HUES64 (cell line): ENCODE measurements around the gene SETD1A.

Experiments used
- H3K27ac ChIP-seq: 2 replicates; pipeline ENCODE4 v1.7.0; 2013; ENCODE audit warnings: low read depth, low read length, inconsistent platforms
- H3K27me3 ChIP-seq: 2 replicates; pipeline ENCODE4 v1.6.1; 2013; ENCODE audit warnings: mild to moderate bottlenecking, low read length; ENCODE audit not compliant: insufficient read depth
- H3K36me3 ChIP-seq: 2 replicates; pipeline ENCODE4 v1.6.1; 2013; ENCODE audit warnings: mild to moderate bottlenecking, low read length; ENCODE audit not compliant: insufficient read depth
- H3K4me1 ChIP-seq: 2 replicates; pipeline ENCODE4 v1.6.1; 2013; ENCODE audit warnings: mild to moderate bottlenecking, low read length, moderate library complexity; ENCODE audit not compliant: insufficient read depth
- H3K4me3 ChIP-seq: 2 replicates; pipeline ENCODE4 v1.5.1; 2013; ENCODE audit warnings: mild to moderate bottlenecking, low read length, moderate library complexity
- H3K9ac ChIP-seq: 2 replicates; pipeline ENCODE4 v1.6.1; 2013; ENCODE audit warnings: mild to moderate bottlenecking, low read depth, low read length
- H3K9me3 ChIP-seq: 2 replicates; pipeline ENCODE4 v1.6.1; 2013; ENCODE audit warnings: low read depth, low read length; ENCODE audit not compliant: insufficient read depth
- WGBS: fragments of 150-250, 120-280 bp; methylation state at CpG from one replicate; pipeline ENCODE4 v1.1.7; 2013; ENCODE audit warnings: missing lambda C conversion rate; 5-methylcytosine and 5-hydroxymethylcytosine counted together

SETD1A gene

DNA sequence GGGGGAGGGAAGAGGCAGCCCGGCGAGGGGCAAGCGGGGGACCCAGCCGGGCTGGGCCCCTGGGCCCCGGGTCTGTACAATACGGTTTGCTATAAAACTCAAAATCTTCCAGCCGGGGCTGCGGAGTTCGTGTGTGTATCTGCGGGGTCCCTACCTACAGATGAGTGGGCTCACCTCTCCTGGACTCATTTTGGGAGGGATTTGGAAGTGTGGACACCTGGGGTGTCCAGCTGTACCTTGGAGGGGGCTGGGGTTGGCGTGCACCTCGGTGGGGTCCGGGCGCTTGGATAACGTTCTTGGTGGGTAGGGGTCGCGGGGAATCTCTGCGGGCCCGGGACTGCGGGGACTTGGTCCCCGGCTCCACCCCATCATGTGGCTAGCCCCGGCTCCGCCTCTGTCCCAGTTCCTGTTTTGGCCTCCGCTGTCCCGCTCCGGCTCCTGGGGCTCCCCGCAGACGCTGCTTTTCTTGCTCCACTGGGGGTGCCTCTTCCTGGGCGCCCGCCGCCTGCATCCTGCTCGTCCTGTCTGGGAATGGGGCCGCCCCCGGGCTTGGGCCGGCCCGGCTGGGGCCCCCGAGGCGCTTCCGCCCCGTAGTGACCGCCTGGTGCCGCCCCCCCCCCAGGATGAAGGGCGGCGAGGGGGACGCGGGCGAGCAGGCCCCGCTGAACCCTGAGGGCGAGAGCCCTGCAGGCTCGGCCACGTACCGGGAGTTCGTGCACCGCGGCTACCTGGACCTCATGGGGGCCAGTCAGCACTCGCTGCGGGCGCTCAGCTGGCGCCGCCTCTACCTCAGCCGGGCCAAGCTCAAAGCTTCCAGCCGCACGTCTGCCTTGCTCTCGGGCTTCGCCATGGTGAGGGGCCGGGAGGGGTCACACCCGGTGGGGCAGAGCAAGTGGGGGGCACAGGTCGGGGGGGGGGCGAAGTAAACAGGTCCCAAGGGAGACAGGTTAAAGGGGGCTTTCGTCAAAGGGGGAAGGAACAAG is 8.6 kb upstream of the SETD1A start, which contains the start of gene ORAI3:
Gene ORAI3, plus strand, starts transcription at position 402 of the 983 bp plus-strand sequence. Its CDS starts 222 bp downstream, at position 624.
- Histone ChIP-seq H3K36me3 (peaks cover 19% of the 10 kb centered on the region), H3K27ac (peak within 1 kb of the TSS; percentile 96), H3K27me3 (no peaks in the 10 kb centered on the region), H3K4me1 (peaks cover 20% of the 10 kb centered on the region), H3K9me3 (no peaks in the 10 kb centered on the region), H3K4me3 (peak within 1 kb of the TSS; percentile 80), H3K9ac (peak within 1 kb of the TSS; percentile 91)
- under 1% methylated on average over 69 of the region's 70 CpGs for WGBS

DNA sequence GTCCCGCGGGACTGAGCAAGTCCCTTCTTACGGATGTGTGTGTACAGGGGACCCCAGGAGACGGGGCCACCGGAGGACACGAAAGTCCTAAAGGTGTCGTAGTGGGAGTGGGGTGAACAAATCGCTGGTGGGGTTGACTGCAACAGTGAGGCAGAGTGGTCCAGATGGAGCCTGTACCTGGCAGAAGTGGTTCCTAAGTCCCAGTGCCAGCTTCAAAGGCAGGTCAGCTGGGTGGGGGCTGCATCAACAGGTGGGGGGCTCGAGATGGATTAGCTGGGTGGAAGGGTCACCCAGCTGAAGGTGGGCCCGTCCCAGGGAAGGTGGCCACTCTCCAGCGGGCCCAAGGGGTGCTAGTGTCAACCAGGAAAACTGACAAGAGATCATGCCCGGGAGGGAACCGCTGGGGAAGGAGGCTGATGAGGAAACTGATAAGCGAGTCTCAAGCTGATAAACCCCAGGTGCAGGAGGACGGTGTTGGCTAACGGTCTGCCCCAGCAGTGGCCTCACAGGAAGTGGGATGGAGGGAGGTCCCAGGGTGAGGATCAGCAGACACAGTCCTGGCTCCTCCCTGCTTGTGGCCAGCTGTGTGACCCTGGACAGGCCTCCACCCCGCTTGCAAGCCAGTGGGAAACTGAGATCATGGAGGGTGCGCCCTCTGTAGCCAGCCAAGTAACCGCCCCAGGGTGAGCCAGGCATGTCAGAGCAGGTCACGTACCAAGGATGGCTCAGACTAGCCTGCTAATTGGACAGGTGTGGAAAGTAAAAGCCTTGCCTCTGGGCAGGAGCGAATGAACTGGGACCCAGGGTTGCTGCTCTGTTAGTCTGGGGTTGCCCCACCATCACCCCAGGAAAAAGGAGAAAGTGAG is 7.7 kb upstream of the SETD1A start:
- WGBS: 11% methylated on average over 21 of the region's 21 CpGs
- H3K36me3 ChIP-seq: peaks cover 10% of the 10 kb centered on the region
- peak overlapping the region; percentile 96 for H3K27ac ChIP-seq

DNA sequence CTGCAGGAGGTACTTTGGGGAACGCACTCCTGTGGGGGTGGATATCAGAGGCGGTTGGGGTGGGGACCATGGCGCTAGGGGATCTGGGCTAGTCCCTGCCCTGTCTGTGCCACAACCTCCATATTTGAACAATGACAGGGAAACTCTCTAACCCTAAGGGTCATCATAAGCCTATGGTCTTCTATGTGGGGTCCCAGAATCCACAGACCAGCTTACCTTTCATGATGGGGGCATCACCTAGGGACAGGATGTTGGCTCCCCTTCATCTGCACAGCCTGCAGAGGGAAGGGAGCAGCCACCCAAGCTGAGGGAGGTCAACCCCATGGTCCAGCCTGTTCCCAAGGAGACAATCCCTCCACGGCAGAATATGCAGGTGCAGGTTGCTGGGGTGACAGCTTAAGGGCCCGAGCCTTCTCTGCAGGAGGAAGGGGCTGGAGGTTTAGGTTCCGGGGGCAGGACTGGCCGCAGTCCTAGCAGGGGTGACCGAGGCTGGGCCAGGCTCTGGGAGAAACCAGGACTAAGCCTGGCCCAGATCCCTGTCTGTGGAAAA is 7.0 kb upstream of the SETD1A start:
- H3K27ac ChIP-seq: no peak overlapping the region
- peaks cover 20% of the 10 kb centered on the region for H3K4me1 ChIP-seq
- H3K9ac ChIP-seq: no peak overlapping the region
- H3K9me3 ChIP-seq: no peaks in the 10 kb centered on the region
- H3K27me3 ChIP-seq: no peaks in the 10 kb centered on the region
- peaks cover 6% of the 10 kb centered on the region for H3K36me3 ChIP-seq
- 91% methylated on average over 8 of the region's 8 CpGs for WGBS
- H3K4me3 ChIP-seq: peak overlapping the region; percentile 80

More for the DNA sequence above, 7.7 kb upstream of the SETD1A start:
- H3K27me3 ChIP-seq: no peaks in the 10 kb centered on the region
- H3K9me3 ChIP-seq: no peaks in the 10 kb centered on the region
- H3K4me3 ChIP-seq: peak overlapping the region; percentile 80
- H3K4me1 ChIP-seq: peaks cover 20% of the 10 kb centered on the region
- peak overlapping the region; percentile 91 for H3K9ac ChIP-seq

DNA sequence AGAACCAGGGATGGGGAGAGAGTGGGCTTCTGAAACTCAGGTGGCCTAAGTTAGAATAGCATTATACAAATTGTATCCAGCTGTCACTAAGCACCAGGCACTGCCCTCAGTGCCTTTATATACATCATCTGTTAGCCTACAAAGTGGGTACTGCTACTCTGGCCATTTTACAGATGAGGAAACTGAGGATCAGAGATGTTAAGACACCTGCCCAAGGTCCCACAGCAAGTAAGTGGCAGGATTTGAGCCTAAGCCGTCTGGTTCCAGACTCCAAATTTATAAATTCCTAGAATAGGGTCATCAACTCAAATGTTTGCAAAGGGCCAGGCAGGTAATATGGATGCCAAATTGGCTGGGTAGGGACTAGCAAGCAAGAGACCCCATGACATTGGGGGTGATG is 6.4 kb upstream of the SETD1A start:
- WGBS: 100% methylated on average over 1 of the region's 1 CpG
- peaks cover 3% of the 10 kb centered on the region; the same call in 1 of the 2 replicates for H3K36me3 ChIP-seq
- H3K4me3 ChIP-seq: no peak overlapping the region
- H3K27ac ChIP-seq: no peak overlapping the region
- no peaks in the 10 kb centered on the region for H3K27me3 ChIP-seq
- H3K9me3 ChIP-seq: no peaks in the 10 kb centered on the region
- H3K9ac ChIP-seq: no peak overlapping the region
- H3K4me1 ChIP-seq: peaks cover 20% of the 10 kb centered on the region

DNA sequence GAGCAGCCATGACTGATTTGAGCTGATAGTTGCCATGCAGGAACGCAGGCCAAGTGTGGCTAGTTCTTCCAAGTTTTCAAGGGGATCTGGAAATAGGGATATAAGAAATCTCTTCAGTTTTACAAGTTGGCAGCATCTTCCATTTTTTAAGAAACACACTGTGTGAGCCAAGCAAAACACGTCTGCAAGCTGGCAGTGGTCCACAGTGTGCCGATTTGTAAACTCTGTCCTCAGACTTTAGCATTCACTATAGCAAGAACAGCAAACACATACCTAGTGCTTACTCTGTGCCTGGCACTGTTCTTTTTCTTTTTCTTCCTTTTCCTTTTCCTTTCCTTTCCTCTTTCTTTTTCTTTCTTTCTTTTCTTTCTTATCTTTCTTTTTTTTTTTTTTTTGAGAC is 5.8 kb upstream of the SETD1A start:
- WGBS: 90% methylated on average over 3 of the region's 3 CpGs
- Histone ChIP-seq H3K27ac (no peak overlapping the region), H3K4me3 (no peak overlapping the region)

DNA sequence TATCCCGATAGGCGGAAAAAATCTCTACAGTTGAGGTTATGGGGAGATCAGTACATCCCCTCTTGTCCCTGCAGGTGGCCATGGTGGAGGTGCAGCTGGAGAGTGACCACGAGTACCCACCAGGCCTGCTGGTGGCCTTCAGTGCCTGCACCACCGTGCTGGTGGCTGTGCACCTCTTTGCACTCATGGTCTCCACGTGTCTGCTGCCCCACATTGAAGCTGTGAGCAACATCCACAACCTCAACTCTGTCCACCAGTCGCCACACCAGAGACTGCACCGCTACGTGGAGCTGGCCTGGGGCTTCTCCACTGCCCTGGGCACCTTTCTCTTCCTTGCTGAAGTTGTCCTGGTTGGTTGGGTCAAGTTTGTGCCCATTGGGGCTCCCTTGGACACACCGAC is 4.4 kb upstream of the SETD1A start:
- H3K27ac ChIP-seq: no peak overlapping the region
- H3K4me1 ChIP-seq: peaks cover 13% of the 10 kb centered on the region
- H3K9me3 ChIP-seq: no peaks in the 10 kb centered on the region
- no peak overlapping the region for H3K4me3 ChIP-seq
- no peaks in the 10 kb centered on the region for H3K36me3 ChIP-seq
- 76% methylated on average over 9 of the region's 9 CpGs for WGBS
- H3K27me3 ChIP-seq: no peaks in the 10 kb centered on the region
- H3K9ac ChIP-seq: no peak overlapping the region

More for the DNA sequence above, 5.8 kb upstream of the SETD1A start:
- H3K9ac ChIP-seq: no peak overlapping the region
- H3K27me3 ChIP-seq: no peaks in the 10 kb centered on the region
- peaks cover 3% of the 10 kb centered on the region; the same call in 1 of the 2 replicates for H3K36me3 ChIP-seq
- H3K4me1 ChIP-seq: peaks cover 19% of the 10 kb centered on the region
- H3K9me3 ChIP-seq: no peaks in the 10 kb centered on the region

DNA sequence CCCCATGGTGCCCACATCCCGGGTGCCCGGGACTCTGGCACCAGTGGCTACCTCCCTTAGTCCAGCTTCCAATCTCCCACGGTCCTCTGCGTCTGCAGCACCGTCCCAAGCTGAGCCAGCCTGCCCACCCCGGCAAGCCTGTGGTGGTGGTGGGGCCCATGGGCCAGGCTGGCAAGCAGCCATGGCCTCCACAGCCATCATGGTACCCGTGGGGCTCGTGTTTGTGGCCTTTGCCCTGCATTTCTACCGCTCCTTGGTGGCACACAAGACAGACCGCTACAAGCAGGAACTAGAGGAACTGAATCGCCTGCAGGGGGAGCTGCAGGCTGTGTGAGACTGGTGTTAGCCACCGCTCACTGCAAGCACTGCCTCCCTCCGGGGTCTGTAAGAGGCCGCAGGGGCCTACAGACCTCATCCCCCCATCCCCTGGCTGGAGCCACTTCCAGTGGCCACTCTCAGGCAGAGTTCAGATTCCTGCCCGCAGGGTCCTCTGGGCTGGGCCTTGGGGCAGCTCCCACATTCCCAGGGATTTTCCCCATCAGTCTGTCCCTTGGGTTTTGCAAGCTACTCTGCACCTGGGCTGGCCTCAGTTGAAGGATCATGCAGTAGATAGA is 3.9 kb upstream of the SETD1A start:
- 39% methylated on average over 15 of the region's 15 CpGs for WGBS
- H3K4me3 ChIP-seq: no peak overlapping the region
- no peaks in the 10 kb centered on the region for H3K9me3 ChIP-seq
- no peak overlapping the region for H3K9ac ChIP-seq
- H3K27ac ChIP-seq: no peak overlapping the region
- H3K4me1 ChIP-seq: peaks cover 14% of the 10 kb centered on the region
- peaks cover under 1% of the 10 kb centered on the region; the same call in 1 of the 2 replicates for H3K36me3 ChIP-seq
- H3K27me3 ChIP-seq: no peaks in the 10 kb centered on the region

DNA sequence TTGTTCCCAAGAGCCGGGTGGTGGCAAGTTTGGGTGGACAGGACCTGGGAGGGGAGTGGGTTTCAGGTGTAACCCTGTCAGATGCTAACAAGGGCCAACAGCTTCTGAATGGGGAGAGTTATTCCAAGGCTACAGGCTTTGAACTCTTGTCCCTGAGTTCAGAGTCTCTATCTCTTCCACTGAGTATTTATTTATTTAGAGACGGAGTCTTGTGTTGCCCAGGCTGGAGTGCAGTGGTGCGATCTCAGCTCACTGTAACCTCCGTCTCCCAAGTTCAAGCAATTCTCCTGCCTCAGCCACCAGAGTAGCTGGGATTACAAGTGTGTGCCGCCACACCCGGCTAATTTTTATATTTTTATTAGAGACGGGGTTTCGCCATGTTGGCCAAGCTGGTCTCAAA is 2.6 kb upstream of the SETD1A start:
- H3K4me1 ChIP-seq: peaks cover 12% of the 10 kb centered on the region
- no peak overlapping the region for H3K9ac ChIP-seq
- H3K9me3 ChIP-seq: no peaks in the 10 kb centered on the region
- H3K27me3 ChIP-seq: no peaks in the 10 kb centered on the region
- no peak overlapping the region for H3K27ac ChIP-seq
- WGBS: 94% methylated on average over 8 of the region's 8 CpGs
- peaks cover 14% of the 10 kb centered on the region for H3K36me3 ChIP-seq
- H3K4me3 ChIP-seq: no peak overlapping the region

DNA sequence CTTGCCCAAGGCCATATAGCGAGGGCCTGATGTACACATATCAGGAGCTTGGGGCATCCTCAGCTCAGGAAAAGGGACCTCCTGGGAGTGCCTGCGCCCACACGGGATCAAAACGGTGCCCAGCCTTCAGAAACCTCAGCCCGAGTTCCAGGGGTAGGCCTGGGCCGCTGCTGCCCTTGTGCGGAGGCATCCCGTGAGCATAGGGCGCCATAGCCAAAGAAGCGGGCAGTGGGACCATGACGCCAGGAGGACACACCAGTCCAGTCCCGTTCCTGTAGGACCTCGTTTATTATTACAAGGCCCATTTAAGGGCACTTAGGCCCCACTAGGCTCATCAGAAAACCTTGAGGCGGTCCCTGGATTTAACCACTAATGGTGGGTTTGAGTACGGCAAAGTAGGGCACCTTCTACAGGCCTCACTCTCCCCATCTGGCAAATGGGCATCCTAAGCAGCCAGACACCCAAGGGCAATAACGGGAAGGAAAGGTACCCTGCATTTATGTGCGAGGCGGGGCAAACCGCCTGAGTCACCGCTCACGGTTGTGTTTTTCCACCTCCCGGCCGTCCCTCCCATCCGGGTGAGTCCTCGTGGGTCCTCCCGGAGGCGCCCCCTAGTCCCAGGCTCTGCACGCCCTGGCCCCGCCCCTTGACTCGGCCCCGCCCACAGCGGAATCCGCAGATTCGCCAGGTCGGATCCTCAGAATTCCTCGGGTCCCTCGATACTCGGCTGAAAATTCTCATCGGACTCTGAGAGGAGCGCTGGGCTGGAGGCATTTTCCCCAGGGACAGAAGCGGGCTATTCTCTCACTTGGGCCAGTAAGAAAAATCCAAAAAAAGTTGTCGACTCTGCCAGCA is 726 bp upstream of the SETD1A start:
- H3K9me3 ChIP-seq: no peaks in the 10 kb centered on the region
- H3K27ac ChIP-seq: peak overlapping the region; percentile 100
- peaks cover 32% of the 10 kb centered on the region for H3K36me3 ChIP-seq
- H3K9ac ChIP-seq: peak overlapping the region; percentile 100
- H3K4me1 ChIP-seq: 0 out of 2 replicates have a peak, but pooled peaks cover 4% of the 10 kb centered on the region
- H3K4me3 ChIP-seq: peak overlapping the region; percentile 92
- WGBS: 32% methylated on average over 42 of the region's 42 CpGs
- H3K27me3 ChIP-seq: no peaks in the 10 kb centered on the region
